Mesenteric fat pad (tissue), 1 donor: ENCODE data around the gene MAP3K7CL. TPM values are rescaled to one million over a fixed set of nuclear protein-coding genes. Genes with fewer than 3 reads are reported as not detected.

ENCODE experiments used
- DNase-seq: peaks from one replicate; pipeline ENCODE4 v3.0.0-alpha.2; 2020; ENCODE audit warnings: low spot score
- long read RNA-seq: library from polyadenylated mRNA; unstranded; transcript quantifications from one replicate; pipeline ENCODE4 v2.0.0, GENCODE V29; 2020
- total RNA-seq: library from RNA; stranded (reverse); fragmentation: NEBNext Ultra II Directional; extraction: Animal tissue kit (Norgen Biotek cat#: 25700); gene quantifications from one replicate; pipeline ENCODE4 v1.2.1, GENCODE V29; 2021
- donor health status: DM: yes; HTN: yes; CAD: no.

MAP3K7CL gene
- 3.9 TPM for total RNA-seq
- long read RNA-seq, partial matches to known transcripts: 0 of 11 reads
- long read RNA-seq, other reads (novel, unspliced or antisense): 5 of 11 reads

- DNase-seq: no peak
Measured at GRCh38 chr21:29130270-29130969, at the start of gene MAP3K7CL. MAP3K7CL (plus strand) TSS chr21:29130644; CDS start chr21:29133345, 2,701 bp downstream.

GRCh38 chr21:29082046-29082815 is 48.2 kb upstream of the MAP3K7CL start:
- no peak for DNase-seq

GRCh38 chr21:29083306-29083705 is 47.1 kb upstream of the MAP3K7CL start:
- no peak for DNase-seq

- DNase-seq: no peak
Measured at GRCh38 chr21:29084372-29084771, 46.1 kb upstream of the MAP3K7CL start.

GRCh38 chr21:29085106-29085752 is 45.2 kb upstream of the MAP3K7CL start:
- DNase-seq: no peak

GRCh38 chr21:29091033-29091432 is 39.4 kb upstream of the MAP3K7CL start:
- no peak for DNase-seq

- no peak for DNase-seq
Measured at GRCh38 chr21:29092102-29092959, 38.1 kb upstream of the MAP3K7CL start.

GRCh38 chr21:29096218-29097015 is 34.0 kb upstream of the MAP3K7CL start:
- DNase-seq: no peak

GRCh38 chr21:29098156-29098555 is 32.3 kb upstream of the MAP3K7CL start:
- DNase-seq: no peak

GRCh38 chr21:29102791-29103257 is 27.6 kb upstream of the MAP3K7CL start:
- DNase-seq: no peak

GRCh38 chr21:29104239-29104708 is 26.2 kb upstream of the MAP3K7CL start:
- DNase-seq: no peak

GRCh38 chr21:29105218-29105617 is 25.2 kb upstream of the MAP3K7CL start:
- no peak for DNase-seq

- no peak for DNase-seq
Measured at GRCh38 chr21:29114765-29115500, 15.5 kb upstream of the MAP3K7CL start.

GRCh38 chr21:29115899-29116298 is 14.5 kb upstream of the MAP3K7CL start:
- DNase-seq: no peak

GRCh38 chr21:29117372-29117955 is 13.0 kb upstream of the MAP3K7CL start:
- no peak for DNase-seq

- DNase-seq: no peak
Measured at GRCh38 chr21:29121759-29122158, 8.7 kb upstream of the MAP3K7CL start.

- DNase-seq: no peak
Measured at GRCh38 chr21:29124645-29125044, 5.8 kb upstream of the MAP3K7CL start.

GRCh38 chr21:29125191-29125590 is 5.3 kb upstream of the MAP3K7CL start:
- no peak for DNase-seq

- no peak for DNase-seq
Measured at GRCh38 chr21:29125979-29126378, 4.5 kb upstream of the MAP3K7CL start.
